Brain microvascular endothelial cell (primary cell): ENCODE data around the gene VPS26B.

Experiments
- DNase-seq: peaks from one replicate; pipeline ENCODE4 v3.0.0-alpha.2; 2020
- H3K27ac ChIP-seq: fragments of 250-450 bp; sonication (Bioruptor Pico); 2 replicates; pipeline ENCODE4 v1.5.1; 2020; ENCODE audit warnings: mild to moderate bottlenecking, moderate library complexity
- H3K27me3 ChIP-seq: fragments of 250-450 bp; sonication (Bioruptor Pico); replicated peaks from 2 replicates; pipeline ENCODE4 v1.5.1; 2020; ENCODE audit warnings: mild to moderate bottlenecking
- H3K36me3 ChIP-seq: fragments of 250-450 bp; sonication (Bioruptor Pico); replicated peaks from 2 replicates; pipeline ENCODE4 v1.5.1; 2020; ENCODE audit warnings: mild to moderate bottlenecking
- H3K4me3 ChIP-seq: 2 replicates; pipeline ENCODE4 v1.5.1; 2011; ENCODE audit warnings: low read depth, mild to moderate bottlenecking, control low read depth, low read length, moderate library complexity
- in situ Hi-C: cut with HindIII; loops from 2 replicates; pipeline ENCODE4 v1.10.0; 2017; ENCODE audit warnings: low sequenced_read_pairs, low pct_ligation_motif_present
- TF ChIP-seq, protein P1 (sequence below): IDR thresholded peaks from 2 replicates; pipeline ENCODE4 v1.5.1; 2011; ENCODE audit warnings: low read depth, mild to moderate bottlenecking, moderate library complexity, low read length, control low read depth, inconsistent platforms; ENCODE audit errors: missing control alignments

VPS26B gene

GRCh38 chr11:134215836-134216235 lies 8.6 kb upstream of the VPS26B start:
- in situ Hi-C loops = no loop called here
- peaks cover 5% of the 10 kb centered on the region for H3K36me3 ChIP-seq
- no peaks in the 10 kb centered on the region for H3K27me3 ChIP-seq
- DNase-seq = no peak
- TF ChIP-seq, protein P1, sequence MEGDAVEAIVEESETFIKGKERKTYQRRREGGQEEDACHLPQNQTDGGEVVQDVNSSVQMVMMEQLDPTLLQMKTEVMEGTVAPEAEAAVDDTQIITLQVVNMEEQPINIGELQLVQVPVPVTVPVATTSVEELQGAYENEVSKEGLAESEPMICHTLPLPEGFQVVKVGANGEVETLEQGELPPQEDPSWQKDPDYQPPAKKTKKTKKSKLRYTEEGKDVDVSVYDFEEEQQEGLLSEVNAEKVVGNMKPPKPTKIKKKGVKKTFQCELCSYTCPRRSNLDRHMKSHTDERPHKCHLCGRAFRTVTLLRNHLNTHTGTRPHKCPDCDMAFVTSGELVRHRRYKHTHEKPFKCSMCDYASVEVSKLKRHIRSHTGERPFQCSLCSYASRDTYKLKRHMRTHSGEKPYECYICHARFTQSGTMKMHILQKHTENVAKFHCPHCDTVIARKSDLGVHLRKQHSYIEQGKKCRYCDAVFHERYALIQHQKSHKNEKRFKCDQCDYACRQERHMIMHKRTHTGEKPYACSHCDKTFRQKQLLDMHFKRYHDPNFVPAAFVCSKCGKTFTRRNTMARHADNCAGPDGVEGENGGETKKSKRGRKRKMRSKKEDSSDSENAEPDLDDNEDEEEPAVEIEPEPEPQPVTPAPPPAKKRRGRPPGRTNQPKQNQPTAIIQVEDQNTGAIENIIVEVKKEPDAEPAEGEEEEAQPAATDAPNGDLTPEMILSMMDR = no peak
- no peak overlapping the region for H3K4me3 ChIP-seq
- no peak overlapping the region for H3K27ac ChIP-seq

DNA sequence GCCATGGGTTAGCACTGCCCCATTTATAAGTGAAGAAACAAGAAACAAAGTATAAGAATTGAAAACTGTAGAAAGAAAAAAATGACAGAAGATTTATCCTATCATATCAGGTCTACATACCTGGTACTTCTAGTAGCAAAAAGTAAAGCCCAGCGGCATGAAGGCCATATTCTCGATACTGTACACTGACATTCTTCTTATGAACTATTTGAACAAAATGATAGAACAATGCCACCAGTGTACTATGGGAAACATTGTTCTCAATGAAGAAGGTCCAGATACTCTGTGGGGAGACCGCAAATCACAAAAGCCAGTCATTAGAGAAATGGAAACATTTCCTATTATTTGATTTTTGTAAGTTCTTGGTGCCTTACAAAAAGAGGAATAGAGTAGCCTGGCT lies 7.7 kb upstream of the VPS26B start:
- no peak for DNase-seq
- peaks cover 5% of the 10 kb centered on the region for H3K36me3 ChIP-seq
- TF ChIP-seq, protein P1 = no peak
- in situ Hi-C loops = no loop called here
- no peak overlapping the region for H3K27ac ChIP-seq
- no peaks in the 10 kb centered on the region for H3K27me3 ChIP-seq
- H3K4me3 ChIP-seq = no peak overlapping the region

DNA sequence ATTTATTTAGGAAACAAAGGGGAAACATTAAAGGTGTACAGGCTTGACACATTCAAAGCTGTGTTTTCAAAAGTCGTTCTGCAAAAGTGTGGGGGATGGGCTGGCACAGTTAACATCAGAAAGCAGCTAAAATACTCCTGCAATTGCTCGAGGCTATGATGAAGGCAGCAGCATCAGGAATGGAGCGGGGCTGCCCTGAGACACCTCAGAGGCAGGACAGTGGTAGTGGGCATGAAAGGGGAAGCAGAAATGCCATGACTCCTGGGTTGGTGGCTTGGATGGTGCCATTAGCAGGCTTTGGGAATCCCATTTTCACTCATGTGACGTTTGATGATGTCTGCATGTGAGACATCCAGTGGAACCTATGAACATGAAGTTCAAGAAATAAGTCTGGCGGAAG lies 1.4 kb upstream of the VPS26B start:
- no peak for DNase-seq
- in situ Hi-C loops = no loop called here
- peak overlapping the region; percentile 83 for H3K4me3 ChIP-seq
- peaks cover 5% of the 10 kb centered on the region for H3K36me3 ChIP-seq
- H3K27me3 ChIP-seq = no peaks in the 10 kb centered on the region
- H3K27ac ChIP-seq = no peak overlapping the region
- TF ChIP-seq, protein P1 = no peak

DNA sequence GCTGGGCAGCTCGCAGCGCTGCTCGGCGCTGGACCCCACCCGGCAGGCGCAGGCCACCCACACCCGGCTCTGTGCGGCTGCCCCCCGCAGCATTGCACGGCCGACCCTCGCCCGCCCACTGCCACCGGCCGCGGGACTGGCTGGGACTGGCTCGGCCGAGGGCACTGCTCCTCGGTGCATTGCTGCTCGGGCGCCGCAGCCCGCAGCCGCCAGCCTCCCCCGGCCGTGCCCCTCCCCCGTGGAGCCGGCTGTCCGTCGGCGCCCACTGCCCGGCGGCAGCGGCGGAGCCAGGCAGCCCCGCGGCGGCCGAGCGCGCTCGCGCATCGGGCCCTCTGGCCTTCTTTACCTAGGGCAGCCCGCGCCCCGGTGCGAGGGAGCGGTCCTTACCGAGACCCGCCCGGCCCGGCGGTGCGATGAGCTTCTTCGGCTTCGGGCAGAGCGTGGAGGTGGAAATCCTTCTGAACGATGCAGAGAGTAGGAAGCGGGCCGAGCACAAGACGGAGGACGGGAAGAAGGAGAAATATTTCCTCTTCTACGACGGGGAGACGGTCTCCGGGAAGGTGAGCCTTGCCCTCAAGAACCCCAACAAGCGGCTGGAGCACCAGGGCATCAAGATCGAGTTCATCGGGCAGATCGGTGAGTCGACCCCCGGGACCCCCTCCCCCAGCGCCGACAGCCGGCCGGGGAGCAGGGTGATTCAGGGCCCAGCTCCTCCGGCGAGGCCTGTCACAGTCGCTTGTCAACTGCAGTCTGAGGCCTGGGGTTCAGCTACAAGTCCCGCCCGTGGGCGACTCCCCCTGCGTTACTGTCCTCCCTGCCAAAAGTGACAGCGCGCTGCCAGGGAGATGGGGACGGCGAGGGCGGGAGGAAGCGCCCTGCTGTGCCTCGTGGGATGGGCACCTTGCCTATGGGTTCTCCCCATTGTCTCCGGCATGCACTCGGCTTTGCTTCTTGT lies 516 bp downstream of the VPS26B start:
- DNase-seq = no peak
- H3K4me3 ChIP-seq = peak overlapping the region; percentile 83
- no peaks in the 10 kb centered on the region for H3K27me3 ChIP-seq
- TF ChIP-seq, protein P1 = no peak
- peak overlapping the region; percentile 2 for H3K27ac ChIP-seq
- in situ Hi-C loops = no loop called here
- no peaks in the 10 kb centered on the region for H3K36me3 ChIP-seq

DNA sequence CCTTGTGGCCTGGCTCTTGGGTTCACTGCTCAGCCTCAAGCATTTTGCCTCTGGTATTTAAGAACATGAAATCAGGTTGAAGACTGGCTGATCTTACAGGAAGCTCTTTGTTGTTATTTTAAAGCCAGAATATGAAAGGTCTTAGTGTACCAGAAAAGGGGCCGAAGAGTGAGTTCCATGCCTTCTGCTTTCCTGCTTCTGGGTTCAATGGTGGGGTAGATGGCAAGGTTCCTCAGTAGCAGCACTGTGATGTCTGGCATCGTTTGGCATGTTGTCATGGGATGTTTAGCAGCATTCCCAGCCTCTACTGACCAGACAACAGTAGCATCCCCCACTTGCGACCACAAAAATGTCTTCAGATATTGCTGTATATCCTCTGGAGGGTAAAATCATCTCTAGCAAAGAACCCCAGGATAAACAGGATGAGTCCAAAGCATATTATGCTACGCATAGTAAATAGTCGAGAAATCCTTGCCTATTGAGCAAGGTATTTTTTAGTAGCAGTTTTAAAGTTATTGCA lies 2.4 kb downstream of the VPS26B start:
- TF ChIP-seq, protein P1 = no peak
- DNase-seq = peak; percentile 22
- no peaks in the 10 kb centered on the region for H3K36me3 ChIP-seq
- H3K27ac ChIP-seq = no peak overlapping the region
- H3K4me3 ChIP-seq = no peak overlapping the region
- H3K27me3 ChIP-seq = no peaks in the 10 kb centered on the region
- in situ Hi-C loops = no loop called here
